MM.1S (cell line): ENCODE results near the gene AGBL4.

ENCODE experiments used
- DNase-seq: peaks from one replicate; pipeline ENCODE4 v3.0.0-alpha.2; 2015
- H2AFZ ChIP-seq: fragments of 300-600 bp; sonication (generic); 2 replicates; pipeline ENCODE4 v1.6.0; 2016; ENCODE audit warnings: antibody characterized with exemption, low read length
- H3F3A ChIP-seq: fragments of 300-600 bp; sonication (generic); 2 replicates; pipeline ENCODE4 v1.6.1; 2016; ENCODE audit warnings: mild to moderate bottlenecking, antibody characterized with exemption, low read length, moderate library complexity, mixed read lengths; ENCODE audit not compliant: insufficient read depth
- H3K27ac ChIP-seq: fragments of 300-600 bp; sonication (generic); 2 replicates; pipeline ENCODE4 v1.5.1; 2016; ENCODE audit warnings: mild to moderate bottlenecking, low read length
- H3K27me3 ChIP-seq: fragments of 300-600 bp; sonication (generic); replicated peaks from 2 replicates; pipeline ENCODE4 v1.6.0; 2016; ENCODE audit warnings: low read length; ENCODE audit not compliant: insufficient read depth
- H3K36me3 ChIP-seq: fragments of 300-600 bp; sonication (generic); replicated peaks from 2 replicates; pipeline ENCODE4 v1.6.1; 2016; ENCODE audit warnings: mild to moderate bottlenecking, low read length, mixed read lengths; ENCODE audit not compliant: insufficient read depth
- H3K4me1 ChIP-seq: fragments of 300-600 bp; sonication (generic); 2 replicates; pipeline ENCODE4 v1.6.1; 2016; ENCODE audit warnings: low read length, mixed read lengths
- H3K4me2 ChIP-seq: fragments of 300-600 bp; sonication (generic); 2 replicates; pipeline ENCODE4 v1.6.0; 2016; ENCODE audit warnings: low read depth, low read length
- H3K4me3 ChIP-seq: fragments of 300-600 bp; sonication (generic); 2 replicates; pipeline ENCODE4 v1.5.1; 2016; ENCODE audit warnings: low read length, mixed read lengths
- H3K79me2 ChIP-seq: fragments of 300-600 bp; sonication (generic); 2 replicates; pipeline ENCODE4 v1.6.1; 2016; ENCODE audit warnings: mixed run types, low read length, mixed read lengths
- H3K9ac ChIP-seq: fragments of 300-600 bp; sonication (generic); 2 replicates; pipeline ENCODE4 v1.6.1; 2016; ENCODE audit warnings: low read length, mixed read lengths
- H3K9me2 ChIP-seq: fragments of 300-600 bp; sonication (generic); replicated peaks from 2 replicates; pipeline ENCODE4 v1.6.1; 2016; ENCODE audit warnings: mild to moderate bottlenecking, low read length, mixed read lengths; ENCODE audit not compliant: insufficient read depth
- H3K9me3 ChIP-seq: fragments of 300-600 bp; sonication (generic); replicated peaks from 2 replicates; pipeline ENCODE4 v1.6.1; 2016; ENCODE audit warnings: mild to moderate bottlenecking, low read length, mixed read lengths; ENCODE audit not compliant: insufficient read depth
- H4K20me1 ChIP-seq: fragments of 300-600 bp; sonication (generic); 2 replicates; pipeline ENCODE4 v1.6.1; 2016; ENCODE audit warnings: mild to moderate bottlenecking, low read length, moderate library complexity, mixed read lengths; ENCODE audit not compliant: insufficient read depth
- EZH2 ChIP-seq: fragments of 300-600 bp; sonication (generic); optimal IDR thresholded peaks from 2 replicates; pipeline ENCODE3; 2017; ENCODE audit warnings: low read depth, mild to moderate bottlenecking, antibody characterized with exemption, low read length, mixed read lengths
- EZH2phosphoT487 ChIP-seq: fragments of 300-600 bp; sonication (generic); IDR thresholded peaks from 2 replicates; pipeline ENCODE4 v1.6.1; 2018; ENCODE audit warnings: antibody characterized with exemption, low read length
- TF ChIP-seq, protein P1 (sequence below): fragments of 300-600 bp; sonication (generic); IDR thresholded peaks from 2 replicates; pipeline ENCODE4 v1.5.1; 2016; ENCODE audit warnings: antibody characterized with exemption, low read length, mixed read lengths

Gene AGBL4

GRCh38 chr1:49651136-49651535, 372.6 kb downstream of the AGBL4 start:
- no peaks in the 10 kb centered on the region for H3K4me1 ChIP-seq
- no peaks in the 10 kb centered on the region for H4K20me1 ChIP-seq
- no peak overlapping the region for H3K27ac ChIP-seq
- no peak for DNase-seq
- no peaks in the 10 kb centered on the region for H3F3A ChIP-seq
- H3K9me3 ChIP-seq = no peaks in the 10 kb centered on the region
- no peaks in the 10 kb centered on the region for H3K79me2 ChIP-seq
- no peak overlapping the region for H3K4me2 ChIP-seq
- H3K9ac ChIP-seq = no peak overlapping the region
- TF ChIP-seq EZH2 (no peak), EZH2phosphoT487 (no peak)
- TF ChIP-seq, protein P1, sequence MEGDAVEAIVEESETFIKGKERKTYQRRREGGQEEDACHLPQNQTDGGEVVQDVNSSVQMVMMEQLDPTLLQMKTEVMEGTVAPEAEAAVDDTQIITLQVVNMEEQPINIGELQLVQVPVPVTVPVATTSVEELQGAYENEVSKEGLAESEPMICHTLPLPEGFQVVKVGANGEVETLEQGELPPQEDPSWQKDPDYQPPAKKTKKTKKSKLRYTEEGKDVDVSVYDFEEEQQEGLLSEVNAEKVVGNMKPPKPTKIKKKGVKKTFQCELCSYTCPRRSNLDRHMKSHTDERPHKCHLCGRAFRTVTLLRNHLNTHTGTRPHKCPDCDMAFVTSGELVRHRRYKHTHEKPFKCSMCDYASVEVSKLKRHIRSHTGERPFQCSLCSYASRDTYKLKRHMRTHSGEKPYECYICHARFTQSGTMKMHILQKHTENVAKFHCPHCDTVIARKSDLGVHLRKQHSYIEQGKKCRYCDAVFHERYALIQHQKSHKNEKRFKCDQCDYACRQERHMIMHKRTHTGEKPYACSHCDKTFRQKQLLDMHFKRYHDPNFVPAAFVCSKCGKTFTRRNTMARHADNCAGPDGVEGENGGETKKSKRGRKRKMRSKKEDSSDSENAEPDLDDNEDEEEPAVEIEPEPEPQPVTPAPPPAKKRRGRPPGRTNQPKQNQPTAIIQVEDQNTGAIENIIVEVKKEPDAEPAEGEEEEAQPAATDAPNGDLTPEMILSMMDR = no peak
- no peaks in the 10 kb centered on the region for H3K9me2 ChIP-seq
- no peak overlapping the region for H3K4me3 ChIP-seq
- H3K36me3 ChIP-seq = no peaks in the 10 kb centered on the region
- no peaks in the 10 kb centered on the region for H3K27me3 ChIP-seq
- no peak overlapping the region for H2AFZ ChIP-seq

DNA sequence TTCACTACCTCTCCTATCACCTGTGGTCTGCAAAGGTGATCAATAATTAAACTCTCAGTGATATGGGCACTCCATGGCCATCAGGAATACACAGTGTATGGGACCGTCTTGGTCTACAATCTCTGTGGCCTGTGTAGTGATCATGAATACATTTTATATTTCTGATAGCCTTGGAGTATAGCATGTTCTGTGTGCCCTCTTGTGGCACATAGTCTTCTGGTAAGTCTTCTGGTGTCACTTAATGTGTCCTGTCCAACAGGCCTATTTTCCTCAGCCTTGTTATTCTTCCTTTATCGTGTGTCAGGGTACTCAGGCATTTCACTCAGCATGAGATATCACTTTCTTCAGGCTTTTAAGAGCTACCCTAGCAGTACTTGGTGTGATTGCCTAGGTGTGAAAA, 393.6 kb downstream of the AGBL4 start:
- Histone ChIP-seq H3K4me1 (no peaks in the 10 kb centered on the region), H3K36me3 (no peaks in the 10 kb centered on the region), H4K20me1 (no peaks in the 10 kb centered on the region), H2AFZ (no peak overlapping the region), H3K4me3 (no peak overlapping the region), H3F3A (no peaks in the 10 kb centered on the region), H3K27ac (no peak overlapping the region), H3K4me2 (no peak overlapping the region), H3K27me3 (no peaks in the 10 kb centered on the region), H3K9me3 (no peaks in the 10 kb centered on the region), H3K9ac (no peak overlapping the region), H3K9me2 (no peaks in the 10 kb centered on the region), H3K79me2 (no peaks in the 10 kb centered on the region)
- no peak for DNase-seq
- TF ChIP-seq, protein P1 = peak; percentile 23; the same call in 1 of the 2 replicates
- no peak for TF ChIP-seq EZH2phosphoT487

- Histone ChIP-seq H3K36me3 (no peaks in the 10 kb centered on the region), H2AFZ (no peak overlapping the region), H3K9ac (no peak overlapping the region), H3K4me1 (no peaks in the 10 kb centered on the region), H3K9me3 (no peaks in the 10 kb centered on the region), H3K4me2 (no peak overlapping the region), H3F3A (no peaks in the 10 kb centered on the region), H3K27me3 (no peaks in the 10 kb centered on the region), H4K20me1 (no peaks in the 10 kb centered on the region), H3K27ac (no peak overlapping the region), H3K4me3 (no peak overlapping the region), H3K9me2 (no peaks in the 10 kb centered on the region), H3K79me2 (no peaks in the 10 kb centered on the region)
- no peak for TF ChIP-seq EZH2phosphoT487
- TF ChIP-seq, protein P1 = no peak
- no peak for TF ChIP-seq EZH2
- no peak for DNase-seq
These were observed 396.0 kb downstream of the AGBL4 start for GRCh38 chr1:49627781-49628180.
